ENCODE data around the gene FOXJ2.
"Not testable (repeated sequence)": the region's sequence is repeated elsewhere in the genome, so short reads cannot be mapped to it uniquely, and the experiment has no call there.

Gene FOXJ2

GRCh38 chr12:8065991-8066594 lies 33.6 kb downstream of the FOXJ2 start, which contains the start of gene C3AR1:
Gene C3AR1, minus strand, starts transcription at chr12:8066359. Its CDS starts 6,174 bp downstream, at chr12:8060185.
- DNase-seq: peak; percentile 18 to 38

GRCh38 chr12:8069582-8069981 lies 37.1 kb downstream of the FOXJ2 start:
- no peak for DNase-seq

More at GRCh38 chr12:8065991-8066594, 33.6 kb downstream of the FOXJ2 start, which contains the start of gene C3AR1:
- TF ChIP-seq POLR2A (IDR thresholded peaks at IDR 0.05; ENCODE audit: low read length) (no peak), GATA1 (IDR thresholded peaks at IDR 0.05; ENCODE audit: low read depth, low read length) (no peak)

GRCh38 chr12:8071820-8072219 lies 39.3 kb downstream of the FOXJ2 start:
- not testable (repeated sequence) for DNase-seq

More at GRCh38 chr12:8069582-8069981, 37.1 kb downstream of the FOXJ2 start:
- TF ChIP-seq POLR2A (IDR thresholded peaks at IDR 0.05; ENCODE audit: low read length): no peak
- TF ChIP-seq GATA1 (IDR thresholded peaks at IDR 0.05; ENCODE audit: low read depth, low read length): no peak

- TF ChIP-seq POLR2A (IDR thresholded peaks at IDR 0.05; ENCODE audit: low read length): no peak
- no peak for TF ChIP-seq GATA1 (IDR thresholded peaks at IDR 0.05; ENCODE audit: low read depth, low read length)
- DNase-seq: no peak
Measured at GRCh38 chr12:8075935-8076334, 43.4 kb downstream of the FOXJ2 start.

- no peak for TF ChIP-seq POLR2A (IDR thresholded peaks at IDR 0.05; ENCODE audit: low read length)
- DNase-seq: no peak
Measured at GRCh38 chr12:8076366-8076765, 43.9 kb downstream of the FOXJ2 start.

- DNase-seq: no peak
- TF ChIP-seq POLR2A (IDR thresholded peaks at IDR 0.05; ENCODE audit: low read length) (no peak), GATA1 (IDR thresholded peaks at IDR 0.05; ENCODE audit: low read depth, low read length) (no peak)
Measured at GRCh38 chr12:8077207-8077606, 44.7 kb downstream of the FOXJ2 start.

GRCh38 chr12:8078398-8078797 lies 45.9 kb downstream of the FOXJ2 start:
- TF ChIP-seq GATA1 (IDR thresholded peaks at IDR 0.05; ENCODE audit: low read depth, low read length) (no peak), POLR2A (IDR thresholded peaks at IDR 0.05; ENCODE audit: low read length) (no peak)
- DNase-seq: peak; percentile 53 to 64

- no peak for DNase-seq
- TF ChIP-seq GATA1 (IDR thresholded peaks at IDR 0.05; ENCODE audit: low read depth, low read length): no peak
- TF ChIP-seq POLR2A (IDR thresholded peaks at IDR 0.05; ENCODE audit: low read length): no peak
Measured at GRCh38 chr12:8078916-8079315, 46.4 kb downstream of the FOXJ2 start.

GRCh38 chr12:8080120-8080519 lies 47.6 kb downstream of the FOXJ2 start:
- TF ChIP-seq POLR2A (IDR thresholded peaks at IDR 0.05; ENCODE audit: low read length) (no peak), GATA1 (IDR thresholded peaks at IDR 0.05; ENCODE audit: low read depth, low read length) (no peak)
- peak in 1 of 2 experiments; percentile 11 for DNase-seq

GRCh38 chr12:8081251-8081920 lies 48.9 kb downstream of the FOXJ2 start:
- TF ChIP-seq GATA1 (IDR thresholded peaks at IDR 0.05; ENCODE audit: low read depth, low read length): no peak
- TF ChIP-seq POLR2A (IDR thresholded peaks at IDR 0.05; ENCODE audit: low read length): no peak
- DNase-seq: peak; percentile 55 to 57

GRCh38 chr12:8082808-8083100 lies 50.2 kb downstream of the FOXJ2 start:
- TF ChIP-seq POLR2A (IDR thresholded peaks at IDR 0.05; ENCODE audit: low read length) (no peak), GATA1 (IDR thresholded peaks at IDR 0.05; ENCODE audit: low read depth, low read length) (no peak)
- DNase-seq: peak in 1 of 2 experiments; percentile 82

GRCh38 chr12:8084351-8084750 lies 51.8 kb downstream of the FOXJ2 start:
- DNase-seq: not testable (repeated sequence)

- DNase-seq: no peak
- TF ChIP-seq POLR2A (IDR thresholded peaks at IDR 0.05; ENCODE audit: low read length) (no peak), GATA1 (IDR thresholded peaks at IDR 0.05; ENCODE audit: low read depth, low read length) (no peak)
Measured at GRCh38 chr12:8087666-8088065, 55.1 kb downstream of the FOXJ2 start.

GRCh38 chr12:8088574-8088973 lies 56.1 kb downstream of the FOXJ2 start:
- DNase-seq: no peak
- TF ChIP-seq POLR2A (IDR thresholded peaks at IDR 0.05; ENCODE audit: low read length) (no peak), GATA1 (IDR thresholded peaks at IDR 0.05; ENCODE audit: low read depth, low read length) (no peak)

- not testable (repeated sequence) for DNase-seq
Measured at GRCh38 chr12:8089277-8089676, 56.8 kb downstream of the FOXJ2 start.

GRCh38 chr12:8089716-8090115 lies 57.2 kb downstream of the FOXJ2 start:
- DNase-seq: no peak
- TF ChIP-seq GATA1 (IDR thresholded peaks at IDR 0.05; ENCODE audit: low read depth, low read length) (no peak), POLR2A (IDR thresholded peaks at IDR 0.05; ENCODE audit: low read length) (no peak)

Data from erythroblast (primary cell).